K562 (cell line): ENCODE measurements around the gene LCA5L. TPM values are rescaled to one million over a fixed set of nuclear protein-coding genes. Genes with fewer than 3 reads are reported as not detected.
A peak's percentile ranks its signal among the peaks of the same experiment; 100 is the strongest.

Source experiments
- BDP1 ChIP-seq: IDR thresholded peaks from 3 replicates; pipeline ENCODE4 v1.6.1; 2011; ENCODE audit not compliant: insufficient read length, insufficient read depth
- CUX1 ChIP-seq: fragments of 200-800 bp; sonication (Bioruptor generic); IDR thresholded peaks from 2 replicates; pipeline ENCODE4 v1.6.1; 2016; ENCODE audit warnings: missing genetic modification characterization, missing compliant biosample characterization
- ETV6 ChIP-seq, 3 experiments: fragments of 150-350 bp in 1 of 3; sonication (generic) in 1 of 3; formaldehyde crosslinking in 1 of 3; IDR thresholded peaks; 2 replicates each; pipeline versions ENCODE4 v1.6.1 to v1.8.0; 2014 to 2022; ENCODE audit warnings: borderline replicate concordance in 2 of 3, low read depth in 2 of 3, antibody characterized with exemption in 1 of 3, low read length in 1 of 3, mild to moderate bottlenecking in 1 of 3, missing genetic modification reagents in 1 of 3
- GTF2E2 ChIP-seq: fragments of 200-800 bp; sonication (Bioruptor generic); IDR thresholded peaks from 2 replicates; pipeline ENCODE4 v1.6.1; 2016; ENCODE audit warnings: missing genetic modification characterization, missing compliant biosample characterization
- HLTF ChIP-seq: fragments of 450-650 bp; IDR thresholded peaks from 2 replicates; pipeline ENCODE4 v1.6.1; 2016
- KHSRP ChIP-seq: fragments of 450-650 bp; IDR thresholded peaks from 2 replicates; pipeline ENCODE4 v1.6.1; 2017
- MTA2 ChIP-seq: fragments of 450-650 bp; IDR thresholded peaks from 2 replicates; pipeline ENCODE4 v1.6.1; 2016; ENCODE audit warnings: low read depth
- MYC ChIP-seq, 2 experiments: fragments of 250-450 bp in 1 of 2; sonication (Bioruptor Pico) in 1 of 2; IDR thresholded peaks; 2 replicates each; pipeline versions ENCODE4 v1.5.1 to v1.6.1; 2012 to 2021; ENCODE audit warnings: low read depth in 2 of 2, borderline replicate concordance in 1 of 2, improper control_type of control experiment in 1 of 2, low read length in 1 of 2, mild to moderate bottlenecking in 1 of 2, moderate library complexity in 1 of 2
- NR3C1 ChIP-seq: sonication (generic); formaldehyde crosslinking; IDR thresholded peaks from 2 replicates; pipeline ENCODE4 v1.8.1; 2022; ENCODE audit warnings: missing genetic modification reagents
- PCBP1 ChIP-seq: fragments of 200-400 bp; formaldehyde crosslinking; IDR thresholded peaks from 2 replicates; pipeline ENCODE4 v1.6.1; 2018; ENCODE audit warnings: mild to moderate bottlenecking, low read depth, low read length; ENCODE audit not compliant: poor library complexity, severe bottlenecking
- PRDM10 ChIP-seq: fragments of 450-650 bp; IDR thresholded peaks from 2 replicates; pipeline ENCODE4 v1.6.1; 2018; ENCODE audit not compliant: partially characterized antibody
- RHOXF2B ChIP-seq: fragments of 250-450 bp; sonication (Bioruptor Pico); conservative IDR thresholded peaks from 2 replicates; pipeline ENCODE4 v1.5.1; 2021
- TFAM ChIP-seq: fragments of 250-450 bp; sonication (Bioruptor Pico); conservative IDR thresholded peaks from 2 replicates; pipeline ENCODE4 v1.5.0; 2021; ENCODE audit warnings: mild to moderate bottlenecking, moderate library complexity
- ZNF224 ChIP-seq: sonication (generic); formaldehyde crosslinking; IDR thresholded peaks from 2 replicates; pipeline ENCODE4 v1.8.0; 2022; ENCODE audit warnings: mild to moderate bottlenecking, missing genetic modification reagents
- ZNF253 ChIP-seq: fragments of 250-450 bp; sonication (Bioruptor Pico); conservative IDR thresholded peaks from 2 replicates; pipeline ENCODE4 v1.6.1; 2021; ENCODE audit warnings: mild to moderate bottlenecking
- ZNF311 ChIP-seq: fragments of 250-450 bp; sonication (Bioruptor Pico); IDR thresholded peaks from 2 replicates; pipeline ENCODE4 v1.4.0; 2020; ENCODE audit warnings: mild to moderate bottlenecking, moderate library complexity
- ZNF431 ChIP-seq: sonication (generic); formaldehyde crosslinking; IDR thresholded peaks from 2 replicates; pipeline ENCODE4 v1.8.0; 2022; ENCODE audit warnings: mild to moderate bottlenecking, missing genetic modification reagents
- ZNF695 ChIP-seq: fragments of 450-650 bp; formaldehyde crosslinking; IDR thresholded peaks from 2 replicates; pipeline ENCODE4 v1.4.0; 2020; ENCODE audit warnings: mild to moderate bottlenecking, moderate library complexity
- polyA plus RNA-seq, 8 experiments: library from polyadenylated mRNA; depleted of rRNA in 4 of 8; stranded (reverse) in 5 of 8; unstranded in 3 of 8; fragments of >200 nt; fragmentation: Nextera tagmentation in 2 of 8; fragmentation: Illumina TruSeq in 1 of 8; extraction: Ambion mirVana in 2 of 8; extraction: Trizol in 1 of 8; gene quantifications; 2 replicates each; pipeline versions ENCODE4 v1.2.1 to v1.2.3, GENCODE V29; 2011 to 2014; ENCODE audit warnings: inconsistent platforms in 1 of 8, missing spikeins in 1 of 8
- total RNA-seq, 7 experiments: library from RNA; depleted of rRNA in 6 of 7; stranded (reverse); fragments of >200 nt in 6 of 7; fragmentation: Illumina TruSeq in 2 of 7; extraction: Trizol in 2 of 7; gene quantifications; 2 replicates each; pipeline versions ENCODE4 v1.2.1 to v1.2.3, GENCODE V29; 2011 to 2021; ENCODE audit warnings: low replicate concordance in 1 of 7

Gene LCA5L
- total and polyA plus RNA-seq, 9 of the 15 experiments (the other 6 are each of a cell fraction or from before 2014, with no cell fraction given), result 1.8 to 4.9 (median 3.8) TPM

- TF ChIP-seq CUX1 (CRISPR knock-in tag), result peak; percentile 36; the same call in 1 of the 2 replicates
- TF ChIP-seq MYC (IDR thresholded peaks at IDR 0.05; ENCODE audit: low read depth, low read length), result peak; percentile 45
- TF ChIP-seq MYC (CRISPR knock-in tag; IDR thresholded peaks at IDR 0.05; ENCODE audit: borderline replicate concordance, low read depth), result no peak
- TF ChIP-seq GTF2E2 (tag), result no peak
- TF ChIP-seq ZNF253 (CRISPR knock-in tag), result no peak
- TF ChIP-seq ZNF311, result no peak
- TF ChIP-seq BDP1, result no peak
- TF ChIP-seq MTA2, result no peak
- TF ChIP-seq ETV6 (IDR thresholded peaks at IDR 0.05; ENCODE audit: borderline replicate concordance in 1 of 2, low read depth in 2 of 2, low read length in 1 of 2), result no peak
- no peak for TF ChIP-seq ETV6 (CRISPR knock-in tag; IDR thresholded peaks at IDR 0.05; ENCODE audit: borderline replicate concordance)
- 0 out of 2 replicates have a peak, but pooled peaks have one; percentile 32 for TF ChIP-seq ZNF695 (CRISPR knock-in tag)
- no peak for TF ChIP-seq NR3C1 (CRISPR knock-in tag)
- no peak for TF ChIP-seq RHOXF2B (CRISPR knock-in tag)
- no peak for TF ChIP-seq ZNF224 (CRISPR knock-in tag)
- TF ChIP-seq PCBP1, result no peak
- no peak for TF ChIP-seq HLTF
- TF ChIP-seq ZNF431 (CRISPR knock-in tag), result no peak
- TF ChIP-seq TFAM, result no peak
- peak; percentile 15 for TF ChIP-seq PRDM10
- no peak for TF ChIP-seq KHSRP
Measured at GRCh38 chr21:39451332-39452206, 6.0 kb upstream of the LCA5L start, which contains the start of gene SH3BGR (continued).
